HG03196 (cell line): ENCODE data around the gene TAF4.
"Not testable (repeated sequence)": the region's sequence is repeated elsewhere in the genome, so short reads cannot be mapped to it uniquely, and the experiment has no call there.

Experiments used
- ATAC-seq: cut with Tn5 transposase; IDR thresholded peaks from one replicate; pipeline ENCODE4 v1.9.1; 2021; ENCODE audit not compliant: unreplicated experiment

The TAF4 gene

DNA sequence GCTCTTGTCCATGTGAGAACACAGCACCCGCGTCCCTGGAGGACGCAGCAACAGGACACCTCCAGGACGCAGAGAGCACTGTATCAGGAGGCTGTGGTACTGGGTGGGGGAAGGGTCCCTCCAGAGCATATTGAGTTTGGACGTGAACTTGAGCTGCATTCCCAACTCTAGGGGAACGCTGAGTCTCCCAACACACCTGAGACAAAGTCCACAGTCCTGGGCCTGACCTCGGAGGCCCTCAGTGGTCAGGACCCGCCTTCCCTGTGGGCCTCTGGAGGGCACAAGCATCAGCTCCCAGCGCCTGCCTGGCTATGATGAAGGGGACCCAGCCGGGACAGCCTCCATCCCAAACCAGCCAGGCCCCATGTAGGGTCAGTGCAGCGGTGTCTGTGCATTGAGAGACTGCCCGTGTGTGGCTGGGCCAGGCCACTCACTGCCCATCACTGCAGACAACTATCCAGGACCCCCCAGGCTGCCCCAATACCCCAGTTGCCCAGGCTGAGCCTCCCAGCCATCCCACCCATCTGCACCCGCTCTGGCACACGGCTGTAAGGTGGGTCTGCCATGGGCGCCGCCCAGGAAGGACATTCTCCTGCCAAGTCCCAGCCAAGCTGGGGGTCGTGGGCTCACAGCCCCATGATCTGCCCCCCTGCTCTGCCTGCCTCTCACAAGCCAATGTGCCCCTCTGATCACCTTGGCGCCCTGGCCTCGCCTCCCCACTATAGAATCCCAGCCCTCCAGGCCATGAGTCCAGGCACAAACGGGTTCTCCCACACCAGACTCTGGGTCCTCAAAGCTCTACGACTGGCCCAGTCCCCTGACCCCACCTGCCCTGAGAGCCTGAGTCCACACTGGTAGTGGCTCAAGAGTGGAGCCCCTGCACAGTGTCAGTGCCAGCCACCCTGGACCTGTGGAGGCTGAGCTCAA, 115.7 kb downstream of the TAF4 start:
- ATAC-seq: no peak

GRCh38 chr20:61949363-61949713, 116.3 kb downstream of the TAF4 start:
- no peak for ATAC-seq

DNA sequence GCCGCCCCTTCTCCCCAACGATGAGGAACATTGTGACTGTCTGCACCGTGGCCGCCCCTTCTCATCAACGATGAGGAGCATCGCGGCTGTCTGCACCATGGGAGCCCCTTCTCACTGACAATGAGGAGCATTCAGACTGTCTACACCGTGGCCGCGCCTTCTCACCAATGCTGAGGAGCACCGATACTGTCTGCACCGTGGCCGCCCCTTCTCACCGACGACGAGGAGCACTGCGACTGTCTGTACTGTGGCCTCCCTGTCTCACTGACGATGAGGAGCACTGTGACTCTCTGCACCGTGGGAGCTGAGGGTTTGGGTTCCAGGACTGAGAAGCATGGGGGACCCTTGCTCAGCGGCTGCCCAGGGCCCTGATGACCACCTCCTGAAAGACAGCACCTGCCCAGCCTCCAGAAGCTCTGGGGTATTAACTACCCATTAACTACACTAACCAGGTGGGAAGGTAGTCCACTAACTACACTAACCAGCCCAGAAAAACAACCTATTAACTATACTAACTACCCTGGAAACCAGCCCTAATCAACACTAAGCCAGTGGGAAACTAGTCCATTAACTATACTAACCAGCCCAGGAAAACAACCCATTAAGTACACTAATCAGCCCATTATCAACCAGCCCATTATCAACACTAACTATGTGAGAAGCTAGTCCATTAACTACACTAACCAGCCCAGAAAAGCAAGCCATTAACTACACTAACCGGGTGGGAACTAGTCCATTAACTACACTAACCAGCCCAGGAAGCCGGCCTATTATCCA, 116.9 kb downstream of the TAF4 start:
- ATAC-seq: no peak

DNA sequence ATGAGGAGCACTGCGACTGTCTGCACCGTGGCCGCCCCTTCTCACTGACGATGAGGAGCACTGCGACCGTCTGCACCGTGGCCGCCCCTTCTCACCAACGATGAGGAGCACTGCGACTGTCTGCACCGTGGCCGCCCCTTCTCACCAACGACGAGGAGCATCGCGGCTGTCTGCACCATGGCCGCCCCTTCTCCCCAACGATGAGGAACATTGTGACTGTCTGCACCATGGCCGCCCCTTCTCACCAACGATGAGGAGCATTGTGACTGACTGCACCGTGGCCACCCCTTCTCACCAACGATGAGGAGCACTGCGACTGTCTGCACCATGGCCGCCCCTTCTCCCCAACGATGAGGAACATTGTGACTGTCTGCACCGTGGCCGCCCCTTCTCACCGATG, 117.6 kb downstream of the TAF4 start:
- not testable (repeated sequence) for ATAC-seq

- ATAC-seq: not testable (repeated sequence)
Observed at GRCh38 chr20:61945495-61945894, 120.2 kb downstream of the TAF4 start.

DNA sequence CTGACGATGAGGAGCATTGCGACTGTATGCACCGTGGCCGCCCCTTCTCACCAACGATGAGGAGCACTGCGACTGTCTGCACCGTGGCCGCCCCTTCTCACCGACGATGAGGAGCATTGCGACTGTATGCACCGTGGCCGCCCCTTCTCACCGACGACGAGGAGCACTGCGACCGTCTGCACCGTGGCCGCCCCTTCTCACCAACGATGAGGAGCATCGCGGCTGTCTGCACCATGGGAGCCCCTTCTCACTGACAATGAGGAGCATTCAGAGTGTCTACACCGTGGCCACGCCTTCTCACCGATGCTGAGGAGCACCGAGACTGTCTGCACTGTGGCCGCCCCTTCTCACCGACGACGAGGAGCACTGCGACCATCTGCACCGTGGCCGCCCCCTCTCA, 120.7 kb downstream of the TAF4 start:
- not testable (repeated sequence) for ATAC-seq

- no peak for ATAC-seq
Observed at GRCh38 chr20:61942526-61942925, 123.2 kb downstream of the TAF4 start.

DNA sequence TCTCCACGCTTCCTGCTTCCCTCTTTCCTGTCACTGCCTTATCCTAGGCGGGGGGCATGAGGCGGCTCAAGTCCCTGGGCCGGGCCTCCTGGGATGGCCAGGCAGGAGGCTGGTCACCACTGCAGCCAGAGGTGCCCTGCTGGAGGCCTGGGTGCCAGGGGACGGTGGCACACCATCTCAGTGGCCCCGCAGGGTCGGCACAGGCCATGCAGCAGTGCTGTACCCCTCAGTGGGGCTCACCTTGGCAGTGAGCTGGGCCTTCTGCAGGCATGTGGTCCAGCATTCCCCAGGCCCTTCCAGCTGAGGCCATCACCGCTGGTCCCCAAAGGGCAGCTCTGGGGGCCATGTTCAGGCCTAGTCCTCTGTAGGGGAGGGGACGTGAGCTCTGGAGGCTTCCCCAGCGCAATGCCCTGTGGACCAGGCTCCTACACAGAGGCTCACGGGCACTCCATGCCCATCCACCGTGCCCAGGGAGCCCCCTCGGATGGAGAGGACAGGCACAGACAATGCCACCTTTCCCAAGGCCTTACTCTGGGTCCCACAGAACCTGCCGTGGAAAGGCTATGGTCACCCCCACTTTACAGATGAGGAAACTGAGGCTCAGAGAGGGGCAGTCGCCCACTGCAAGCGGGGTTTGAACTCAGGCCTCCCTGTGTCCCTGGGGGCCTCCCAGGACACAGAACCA, 123.8 kb downstream of the TAF4 start:
- ATAC-seq: no peak

DNA sequence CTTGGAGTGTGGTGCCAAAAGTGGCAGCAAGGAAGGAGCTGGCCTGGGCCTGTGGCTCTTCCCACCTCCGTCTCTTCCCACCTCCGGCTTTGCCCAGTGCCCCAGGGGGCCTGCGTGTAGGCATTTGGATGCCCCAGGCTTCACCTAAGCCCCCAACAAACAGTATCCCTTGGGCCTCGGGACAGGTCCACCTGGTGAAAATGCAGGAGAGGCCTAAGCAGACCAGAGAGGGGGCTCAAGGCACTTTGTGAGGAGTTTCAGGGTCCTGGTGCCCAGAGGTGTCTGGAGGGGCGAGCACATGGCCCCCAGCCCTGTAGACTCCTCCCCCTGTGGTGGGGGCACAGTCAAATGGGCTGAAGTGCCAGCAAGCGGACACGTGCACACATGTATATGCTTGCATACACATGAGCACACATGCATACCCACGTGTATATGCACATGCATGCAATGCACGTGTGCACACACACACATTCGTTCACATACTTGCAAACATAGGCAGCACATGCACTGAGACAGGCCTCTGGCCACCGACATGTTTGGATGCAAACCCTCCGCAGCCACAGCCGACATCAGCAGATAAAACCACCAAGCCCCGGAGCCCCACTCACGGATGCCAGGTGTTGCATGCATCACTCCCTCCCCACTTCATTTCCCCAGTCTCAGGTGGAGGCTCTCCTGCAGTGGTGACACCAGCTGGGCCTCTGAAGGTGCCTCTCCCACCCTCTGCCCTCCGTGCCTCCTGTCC, 124.5 kb downstream of the TAF4 start:
- ATAC-seq: no peak

DNA sequence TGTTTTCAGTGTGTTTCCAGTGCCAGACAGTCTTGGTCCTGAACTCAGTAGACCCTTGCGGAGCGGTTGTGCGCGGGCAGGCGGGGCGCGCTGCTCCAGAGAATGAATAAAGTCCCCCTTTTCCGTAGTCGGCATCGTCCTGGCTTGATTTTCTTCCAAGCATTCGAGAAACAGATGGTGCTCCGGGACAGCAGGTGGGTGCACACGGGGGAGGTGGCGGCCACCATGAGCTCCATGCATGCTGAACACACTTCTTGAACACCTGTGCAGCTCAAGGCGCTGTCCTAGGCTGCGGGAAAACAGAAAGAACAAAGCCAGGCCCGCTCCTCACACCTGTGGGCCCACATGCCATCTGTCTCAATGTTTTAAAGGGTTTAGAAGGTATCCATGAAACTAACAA, 125.2 kb downstream of the TAF4 start:
- no peak for ATAC-seq

- no peak for ATAC-seq
Observed at GRCh38 chr20:61939691-61940360, 125.9 kb downstream of the TAF4 start.

DNA sequence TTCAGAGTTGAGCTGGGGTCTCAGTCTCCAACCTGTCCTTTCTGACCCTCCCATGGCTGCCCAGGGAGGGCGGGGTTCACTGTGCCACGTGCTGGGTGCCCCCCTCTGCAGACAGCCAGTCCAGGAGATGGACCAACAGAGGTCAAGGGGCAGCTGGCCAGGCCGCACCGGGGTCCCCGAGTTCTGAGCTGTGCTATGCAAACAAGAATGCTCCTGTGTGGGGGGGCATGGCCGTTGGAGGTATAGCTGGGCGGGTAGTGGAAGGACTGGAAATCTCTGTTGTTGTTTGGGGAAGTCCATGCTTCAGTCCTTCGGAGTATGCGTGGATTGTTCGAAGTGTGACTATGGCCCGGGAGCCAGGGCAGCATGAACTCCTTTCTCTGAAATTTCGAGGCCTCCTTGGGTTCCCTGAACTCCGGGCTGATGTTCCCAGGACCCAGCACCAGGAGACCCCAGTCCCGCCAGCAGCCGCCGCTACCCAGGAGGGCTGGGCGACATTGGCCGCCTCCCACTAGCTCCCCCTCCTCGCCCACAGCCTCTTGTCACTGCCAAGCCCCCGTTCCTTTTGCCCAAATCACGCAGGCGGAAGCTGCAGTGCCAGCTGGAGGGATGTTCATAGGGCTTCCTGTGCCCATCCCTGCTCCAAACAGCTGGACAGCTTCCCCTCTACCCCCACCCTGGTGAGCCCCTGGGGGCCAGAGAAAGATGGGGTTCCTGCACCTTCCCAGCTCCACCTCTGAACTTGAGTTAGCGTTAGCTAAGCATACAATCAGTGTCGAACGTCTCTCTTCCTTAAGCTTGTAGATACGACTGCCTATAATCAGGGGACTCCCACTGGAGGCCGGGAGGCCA, 126.6 kb downstream of the TAF4 start:
- no peak for ATAC-seq

- ATAC-seq: no peak
Observed at GRCh38 chr20:61937963-61938838, 127.5 kb downstream of the TAF4 start.

GRCh38 chr20:61937146-61937962, 128.3 kb downstream of the TAF4 start:
- no peak for ATAC-seq

DNA sequence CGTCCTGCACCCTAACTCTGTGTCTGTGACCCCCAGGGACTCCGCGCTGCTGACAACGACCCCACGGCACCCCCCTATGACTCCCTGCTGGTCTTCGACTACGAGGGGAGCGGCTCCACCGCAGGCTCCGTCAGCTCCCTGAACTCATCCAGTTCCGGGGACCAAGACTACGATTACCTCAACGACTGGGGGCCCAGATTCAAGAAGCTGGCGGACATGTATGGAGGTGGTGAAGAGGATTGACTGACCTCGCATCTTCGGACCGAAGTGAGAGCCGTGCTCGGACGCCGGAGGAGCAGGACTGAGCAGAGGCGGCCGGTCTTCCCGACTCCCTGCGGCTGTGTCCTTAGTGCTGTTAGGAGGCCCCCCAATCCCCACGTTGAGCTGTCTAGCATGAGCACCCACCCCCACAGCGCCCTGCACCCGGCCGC, 129.0 kb downstream of the TAF4 start:
- ATAC-seq: no peak

GRCh38 chr20:61935926-61936700, 129.6 kb downstream of the TAF4 start:
- ATAC-seq: no peak
